Measurements from ENCODE around the gene ESPN.

Gene ESPN

GRCh38 chr1:6401673-6402072, 22.9 kb upstream of the ESPN start:
- no peak overlapping the region for H3K4me3 ChIP-seq (ENCODE audit: low read depth, low read length)
- TF ChIP-seq CTCF (IDR thresholded peaks at IDR 0.05; ENCODE audit: low read depth, low read length) (no peak), MAX (IDR thresholded peaks at IDR 0.05; ENCODE audit: low read depth, low read length) (peak; percentile 62), MYC (IDR thresholded peaks at IDR 0.05; ENCODE audit: low read depth, low read length) (peak; percentile 57; the same call in 1 of the 2 replicates), POLR2A (IDR thresholded peaks at IDR 0.05; ENCODE audit: extremely low read depth, insufficient read length) (no peak)
- peak; percentile 62 for DNase-seq (ENCODE audit: low read depth)

GRCh38 chr1:6408023-6408422, 16.6 kb upstream of the ESPN start:
- no peak overlapping the region for H3K4me3 ChIP-seq (ENCODE audit: low read depth, low read length)
- DNase-seq (ENCODE audit: low read depth): no peak
- TF ChIP-seq CTCF (IDR thresholded peaks at IDR 0.05; ENCODE audit: low read depth, low read length) (no peak), POLR2A (IDR thresholded peaks at IDR 0.05; ENCODE audit: extremely low read depth, insufficient read length) (no peak), MAX (IDR thresholded peaks at IDR 0.05; ENCODE audit: low read depth, low read length) (no peak), MYC (IDR thresholded peaks at IDR 0.05; ENCODE audit: low read depth, low read length) (no peak)

- TF ChIP-seq MAX (IDR thresholded peaks at IDR 0.05; ENCODE audit: low read depth, low read length) (no peak), MYC (IDR thresholded peaks at IDR 0.05; ENCODE audit: low read depth, low read length) (no peak), POLR2A (IDR thresholded peaks at IDR 0.05; ENCODE audit: extremely low read depth, insufficient read length) (no peak), CTCF (IDR thresholded peaks at IDR 0.05; ENCODE audit: low read depth, low read length) (no peak)
- H3K4me3 ChIP-seq (ENCODE audit: low read depth, low read length): no peak overlapping the region
- DNase-seq (ENCODE audit: low read depth): no peak
Measured at GRCh38 chr1:6409053-6409452, 15.5 kb upstream of the ESPN start.

- TF ChIP-seq CTCF (IDR thresholded peaks at IDR 0.05; ENCODE audit: low read depth, low read length) (no peak), MAX (IDR thresholded peaks at IDR 0.05; ENCODE audit: low read depth, low read length) (no peak), POLR2A (IDR thresholded peaks at IDR 0.05; ENCODE audit: extremely low read depth, insufficient read length) (no peak), MYC (IDR thresholded peaks at IDR 0.05; ENCODE audit: low read depth, low read length) (no peak)
- H3K4me3 ChIP-seq (ENCODE audit: low read depth, low read length): no peak overlapping the region
- no peak for DNase-seq (ENCODE audit: low read depth)
Measured at GRCh38 chr1:6409733-6410132, 14.8 kb upstream of the ESPN start.

GRCh38 chr1:6410248-6410893, 14.2 kb upstream of the ESPN start:
- H3K4me3 ChIP-seq (ENCODE audit: low read depth, low read length): no peak overlapping the region
- TF ChIP-seq MYC (IDR thresholded peaks at IDR 0.05; ENCODE audit: low read depth, low read length) (no peak), POLR2A (IDR thresholded peaks at IDR 0.05; ENCODE audit: extremely low read depth, insufficient read length) (no peak), CTCF (IDR thresholded peaks at IDR 0.05; ENCODE audit: low read depth, low read length) (no peak), MAX (IDR thresholded peaks at IDR 0.05; ENCODE audit: low read depth, low read length) (no peak)
- DNase-seq (ENCODE audit: low read depth): no peak
